H9 (cell line): ENCODE measurements around the gene PC. TPM values are rescaled to one million over a fixed set of nuclear protein-coding genes. Genes with fewer than 3 reads are reported as not detected.

Source experiments
- DNase-seq: peaks from one replicate; pipeline ENCODE4 v3.0.0-alpha.2; 2017
- H2AFZ ChIP-seq: one replicate; pipeline ENCODE4 v1.6.1; 2013; ENCODE audit warnings: mild to moderate bottlenecking, low read length, control low read depth, moderate library complexity
- H2AK5ac ChIP-seq: 2 replicates; pipeline ENCODE4 v1.6.1; 2013; ENCODE audit warnings: low read length, control low read depth, mixed read lengths; ENCODE audit not compliant: insufficient read length
- H2BK120ac ChIP-seq: one replicate; pipeline ENCODE4 v1.6.1; 2013; ENCODE audit warnings: low read depth, mild to moderate bottlenecking, low read length, control low read depth, inconsistent platforms; ENCODE audit not compliant: poor library complexity, severe bottlenecking
- H2BK12ac ChIP-seq: 2 replicates; pipeline ENCODE4 v1.6.1; 2013; ENCODE audit warnings: low read length, control low read depth, mixed read lengths, low read depth; ENCODE audit not compliant: insufficient read length
- H2BK15ac ChIP-seq: 2 replicates; pipeline ENCODE4 v1.6.1; 2013; ENCODE audit warnings: low read depth, low read length, control low read depth
- H2BK20ac ChIP-seq: one replicate; pipeline ENCODE4 v1.6.1; 2013; ENCODE audit warnings: low read depth, mild to moderate bottlenecking, low read length, control low read depth, inconsistent platforms; ENCODE audit not compliant: poor library complexity, severe bottlenecking
- H2BK5ac ChIP-seq: 2 replicates; pipeline ENCODE4 v1.6.1; 2013; ENCODE audit warnings: low read length, control low read depth, mixed read lengths; ENCODE audit not compliant: insufficient read length
- H3K14ac ChIP-seq: 2 replicates; pipeline ENCODE4 v1.6.1; 2013; ENCODE audit warnings: low read length, control low read depth; ENCODE audit not compliant: insufficient read depth
- H3K18ac ChIP-seq: 2 replicates; pipeline ENCODE4 v1.6.1; 2013; ENCODE audit warnings: low read depth, mild to moderate bottlenecking, mixed read lengths, low read length, control low read depth; ENCODE audit not compliant: insufficient read length
- H3K23ac ChIP-seq: 2 replicates; pipeline ENCODE4 v1.6.1; 2013; ENCODE audit warnings: low read length, control low read depth, mixed read lengths, low read depth; ENCODE audit not compliant: insufficient read length
- H3K23me2 ChIP-seq: 2 replicates; pipeline ENCODE4 v1.6.1; 2013; ENCODE audit warnings: low read depth, mild to moderate bottlenecking, mixed read lengths, low read length, control low read depth; ENCODE audit not compliant: insufficient read length, poor library complexity, severe bottlenecking
- H3K27ac ChIP-seq: 2 replicates; pipeline ENCODE4 v1.5.1; 2013; ENCODE audit warnings: low read length, control low read depth, mixed read lengths, low read depth; ENCODE audit not compliant: insufficient read length
- H3K27me3 ChIP-seq: 2 replicates; pipeline ENCODE4 v1.6.1; 2013; ENCODE audit warnings: low read length, control low read depth, inconsistent platforms; ENCODE audit not compliant: insufficient read depth
- H3K4ac ChIP-seq: 2 replicates; pipeline ENCODE4 v1.6.1; 2013; ENCODE audit warnings: low read depth, mild to moderate bottlenecking, control low read depth, inconsistent platforms, low read length, moderate library complexity
- H3K4me1 ChIP-seq: 2 replicates; pipeline ENCODE4 v1.6.1; 2013; ENCODE audit warnings: low read length, control low read depth, inconsistent platforms; ENCODE audit not compliant: insufficient read depth
- H3K4me2 ChIP-seq: 2 replicates; pipeline ENCODE4 v1.6.1; 2013; ENCODE audit warnings: low read length, control low read depth, mixed read lengths; ENCODE audit not compliant: insufficient read length, insufficient read depth
- H3K56ac ChIP-seq: 2 replicates; pipeline ENCODE4 v1.6.1; 2013; ENCODE audit warnings: low read depth, mild to moderate bottlenecking, mixed read lengths, low read length, control low read depth; ENCODE audit not compliant: insufficient read length
- H3K79me1 ChIP-seq: 2 replicates; pipeline ENCODE4 v1.6.1; 2013; ENCODE audit warnings: low read depth, mild to moderate bottlenecking, moderate library complexity, low read length, control low read depth, inconsistent platforms; ENCODE audit not compliant: insufficient read depth, poor library complexity, severe bottlenecking
- H3K79me2 ChIP-seq: 2 replicates; pipeline ENCODE4 v1.6.1; 2013; ENCODE audit warnings: low read length, control low read depth, inconsistent platforms; ENCODE audit not compliant: insufficient read depth
- H3K9ac ChIP-seq: 2 replicates; pipeline ENCODE4 v1.6.1; 2013; ENCODE audit warnings: low read length, control low read depth, mixed read lengths; ENCODE audit not compliant: insufficient read length; ENCODE audit errors: extremely low read depth
- H3K9me3 ChIP-seq: one replicate; pipeline ENCODE4 v1.6.1; 2013; ENCODE audit warnings: low read depth, low read length, inconsistent platforms; ENCODE audit not compliant: control insufficient read depth
- H3T11ph ChIP-seq: one replicate; pipeline ENCODE4 v1.6.1; 2013; ENCODE audit warnings: mild to moderate bottlenecking, low read length, control low read depth, inconsistent platforms
- H4K20me1 ChIP-seq: one replicate; pipeline ENCODE4 v1.6.1; 2013; ENCODE audit not compliant: control insufficient read depth, insufficient read length, insufficient read depth
- H4K5ac ChIP-seq: 2 replicates; pipeline ENCODE4 v1.6.1; 2013; ENCODE audit warnings: low read depth, mild to moderate bottlenecking, mixed read lengths, low read length, control low read depth; ENCODE audit not compliant: insufficient read length
- H4K8ac ChIP-seq: replicated peaks from 2 replicates; pipeline ENCODE4 v1.6.1; 2013; ENCODE audit warnings: low read length, control low read depth, mixed read lengths, low read depth; ENCODE audit not compliant: insufficient read length
- H4K91ac ChIP-seq: 2 replicates; pipeline ENCODE4 v1.6.1; 2013; ENCODE audit warnings: low read depth, mild to moderate bottlenecking, moderate library complexity, mixed read lengths, low read length, control low read depth; ENCODE audit not compliant: insufficient read length
- H3K27ac Mint-ChIP-seq, 3 experiments: 2 replicates in 2 of 3; 3 replicates in 1 of 3; pipeline ENCODE4 v1.8.0; 2020 to 2021; ENCODE audit warnings: mixed read lengths in 3 of 3, mild to moderate bottlenecking in 1 of 3, moderate library complexity in 1 of 3
- H3K27me3 Mint-ChIP-seq: 2 replicates; pipeline ENCODE4 v1.8.0; 2021; ENCODE audit warnings: low read depth, mild to moderate bottlenecking, moderate library complexity, mixed read lengths
- H3K36me3 Mint-ChIP-seq, 3 experiments: 2 replicates in 2 of 3; 3 replicates in 1 of 3; pipeline ENCODE4 v1.8.0; 2020 to 2021; ENCODE audit warnings: low read depth in 3 of 3, mixed read lengths in 3 of 3; ENCODE audit not compliant: insufficient read depth in 1 of 3
- H3K4me1 Mint-ChIP-seq, 2 experiments: 2 replicates each; pipeline ENCODE4 v1.8.0; 2020; ENCODE audit warnings: mixed read lengths in 2 of 2
- H3K4me3 Mint-ChIP-seq, 2 experiments: 2 replicates in 1 of 2; 3 replicates in 1 of 2; pipeline ENCODE4 v1.8.0; 2020 to 2021; ENCODE audit warnings: mild to moderate bottlenecking in 2 of 2, mixed read lengths in 2 of 2, moderate library complexity in 1 of 2
- H3K9me3 Mint-ChIP-seq, 2 experiments: 2 replicates in 1 of 2; 3 replicates in 1 of 2; pipeline ENCODE4 v1.8.0; 2020; ENCODE audit warnings: mild to moderate bottlenecking in 2 of 2, mixed read lengths in 2 of 2, moderate library complexity in 1 of 2
- CTCF ChIP-seq: fragments of 200-600 bp; sonication (generic); conservative IDR thresholded peaks from 3 replicates; pipeline ENCODE4 v1.8.0; 2021; ENCODE audit warnings: antibody characterized with exemption, mild to moderate bottlenecking
- WGBS: extraction: QIAGEN DNeasy Blood & Tissue Kit; methylation state at CpG from one replicate; pipeline ENCODE4 v1.1.7; 2013; ENCODE audit warnings: missing lambda C conversion rate, low lambda C conversion rate, mixed read lengths; ENCODE audit not compliant: insufficient read length; ENCODE audit errors: extremely low coverage; 5-methylcytosine and 5-hydroxymethylcytosine counted together
- total RNA-seq: library from RNA; stranded (reverse); gene quantifications from 2 replicates; pipeline ENCODE4 v1.2.1, GENCODE V29; 2021

PC gene
- total RNA-seq, 1 experiment from 2014 or later, result 32.6 TPM

GRCh38 chr11:66874232-66874631 lies 84.0 kb downstream of the PC start:
- Histone ChIP-seq H3K4me2 (no peak overlapping the region), H2BK5ac (no peak overlapping the region), H3K27ac (no peak overlapping the region), H2AFZ (no peak overlapping the region), H2BK120ac (no peak overlapping the region), H3K18ac (no peak overlapping the region), H3K79me1 (no peaks in the 10 kb centered on the region), H3K79me2 (no peaks in the 10 kb centered on the region), H3K27me3 (no peaks in the 10 kb centered on the region), H3K56ac (no peak overlapping the region), H2BK12ac (no peak overlapping the region), H3K14ac (no peak overlapping the region), H3K9ac (no peak overlapping the region), H2BK15ac (no peak overlapping the region), H4K91ac (no peak overlapping the region), H2AK5ac (no peak overlapping the region), H4K5ac (no peak overlapping the region), H3K23ac (no peak overlapping the region), H3K9me3 (no peaks in the 10 kb centered on the region), H3T11ph (no peak overlapping the region), H3K4me1 (no peaks in the 10 kb centered on the region), H4K8ac (no peak overlapping the region), H3K23me2 (no peaks in the 10 kb centered on the region), H3K4ac (no peak overlapping the region), H2BK20ac (no peak overlapping the region), H4K20me1 (no peaks in the 10 kb centered on the region)
- no peaks in the 10 kb centered on the region; the same call in 1 of the 2 replicates for H3K27me3 Mint-ChIP-seq
- no CpG with 5 or more reads among the region's 6 CpGs for WGBS
- H3K9me3 Mint-ChIP-seq, result no peaks in the 10 kb centered on the region
- peak overlapping the region in 1 of 3 experiments; percentile 58; a peak in 2 of 7 replicates for H3K27ac Mint-ChIP-seq
- no peak for DNase-seq
- peak; percentile 17; the same call in 1 of the 3 replicates for TF ChIP-seq CTCF
- peaks cover 0 to 11% (median 3%) of the 10 kb centered on the region in 3 experiments; a peak in 3 of 7 replicates for H3K36me3 Mint-ChIP-seq
- peaks cover 12 to 28% of the 10 kb centered on the region in 2 experiments for H3K4me1 Mint-ChIP-seq
- H3K4me3 Mint-ChIP-seq, result no peak overlapping the region
